Measurements from ENCODE around the gene CYFIP1. TPM values are rescaled to one million over a fixed set of nuclear protein-coding genes. Genes with fewer than 3 reads are reported as not detected.

The CYFIP1 gene
- total RNA-seq, 1 donor from 2014 or later = 94.7 TPM

DNA sequence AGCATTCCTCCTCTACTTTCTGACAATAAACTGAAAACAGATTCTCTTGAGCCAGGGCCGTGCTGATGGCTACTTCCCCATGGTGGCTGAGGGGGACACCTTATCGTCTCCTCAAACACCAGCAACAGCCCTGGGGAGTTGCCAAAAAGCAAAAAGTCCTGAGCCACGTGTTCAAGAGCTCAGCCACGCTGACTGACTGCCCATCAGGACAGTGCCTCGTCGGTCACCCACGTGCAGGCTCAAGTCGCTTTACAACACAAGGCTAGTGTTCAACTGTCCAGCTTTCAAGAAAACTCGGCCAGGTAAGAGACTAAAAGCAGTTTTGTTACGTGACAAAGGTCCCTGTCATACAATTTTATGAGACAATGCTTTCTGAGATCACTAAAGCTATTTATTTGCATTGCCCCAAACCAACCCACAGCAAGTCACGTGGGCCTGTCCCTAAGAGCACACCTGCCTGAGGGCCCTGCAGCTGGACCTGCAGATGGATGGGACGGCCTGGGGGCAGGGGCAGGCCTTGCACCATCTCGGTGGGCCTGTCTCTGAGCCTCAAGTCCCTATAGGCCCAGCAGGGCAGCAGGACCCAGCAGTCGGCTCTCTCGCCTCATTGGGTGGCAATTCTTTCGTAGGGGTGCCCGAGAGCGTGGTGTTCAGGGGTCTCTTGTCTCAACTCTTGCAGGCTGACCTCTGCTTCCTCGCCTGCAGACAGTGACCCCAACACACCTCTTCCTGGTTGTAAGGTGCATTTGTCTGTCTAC is 99.0 kb downstream of the CYFIP1 start:
- TF ChIP-seq, protein P1, sequence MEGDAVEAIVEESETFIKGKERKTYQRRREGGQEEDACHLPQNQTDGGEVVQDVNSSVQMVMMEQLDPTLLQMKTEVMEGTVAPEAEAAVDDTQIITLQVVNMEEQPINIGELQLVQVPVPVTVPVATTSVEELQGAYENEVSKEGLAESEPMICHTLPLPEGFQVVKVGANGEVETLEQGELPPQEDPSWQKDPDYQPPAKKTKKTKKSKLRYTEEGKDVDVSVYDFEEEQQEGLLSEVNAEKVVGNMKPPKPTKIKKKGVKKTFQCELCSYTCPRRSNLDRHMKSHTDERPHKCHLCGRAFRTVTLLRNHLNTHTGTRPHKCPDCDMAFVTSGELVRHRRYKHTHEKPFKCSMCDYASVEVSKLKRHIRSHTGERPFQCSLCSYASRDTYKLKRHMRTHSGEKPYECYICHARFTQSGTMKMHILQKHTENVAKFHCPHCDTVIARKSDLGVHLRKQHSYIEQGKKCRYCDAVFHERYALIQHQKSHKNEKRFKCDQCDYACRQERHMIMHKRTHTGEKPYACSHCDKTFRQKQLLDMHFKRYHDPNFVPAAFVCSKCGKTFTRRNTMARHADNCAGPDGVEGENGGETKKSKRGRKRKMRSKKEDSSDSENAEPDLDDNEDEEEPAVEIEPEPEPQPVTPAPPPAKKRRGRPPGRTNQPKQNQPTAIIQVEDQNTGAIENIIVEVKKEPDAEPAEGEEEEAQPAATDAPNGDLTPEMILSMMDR (IDR thresholded peaks at IDR 0.05) = no peak
- Histone ChIP-seq H3K36me3 (peaks cover 60 to 70% of the 10 kb centered on the region in 2 donors), H3K27ac (no peak overlapping the region), H3K9me3 (no peaks in the 10 kb centered on the region), H3K4me1 (no peaks in the 10 kb centered on the region), H3K4me3 (no peak overlapping the region), H3K27me3 (no peaks in the 10 kb centered on the region)
- DNase-seq (ENCODE audit: low spot score in 2 of 2) = no peak
- intact Hi-C loops (cut with DNase I) = no loop called here

DNA sequence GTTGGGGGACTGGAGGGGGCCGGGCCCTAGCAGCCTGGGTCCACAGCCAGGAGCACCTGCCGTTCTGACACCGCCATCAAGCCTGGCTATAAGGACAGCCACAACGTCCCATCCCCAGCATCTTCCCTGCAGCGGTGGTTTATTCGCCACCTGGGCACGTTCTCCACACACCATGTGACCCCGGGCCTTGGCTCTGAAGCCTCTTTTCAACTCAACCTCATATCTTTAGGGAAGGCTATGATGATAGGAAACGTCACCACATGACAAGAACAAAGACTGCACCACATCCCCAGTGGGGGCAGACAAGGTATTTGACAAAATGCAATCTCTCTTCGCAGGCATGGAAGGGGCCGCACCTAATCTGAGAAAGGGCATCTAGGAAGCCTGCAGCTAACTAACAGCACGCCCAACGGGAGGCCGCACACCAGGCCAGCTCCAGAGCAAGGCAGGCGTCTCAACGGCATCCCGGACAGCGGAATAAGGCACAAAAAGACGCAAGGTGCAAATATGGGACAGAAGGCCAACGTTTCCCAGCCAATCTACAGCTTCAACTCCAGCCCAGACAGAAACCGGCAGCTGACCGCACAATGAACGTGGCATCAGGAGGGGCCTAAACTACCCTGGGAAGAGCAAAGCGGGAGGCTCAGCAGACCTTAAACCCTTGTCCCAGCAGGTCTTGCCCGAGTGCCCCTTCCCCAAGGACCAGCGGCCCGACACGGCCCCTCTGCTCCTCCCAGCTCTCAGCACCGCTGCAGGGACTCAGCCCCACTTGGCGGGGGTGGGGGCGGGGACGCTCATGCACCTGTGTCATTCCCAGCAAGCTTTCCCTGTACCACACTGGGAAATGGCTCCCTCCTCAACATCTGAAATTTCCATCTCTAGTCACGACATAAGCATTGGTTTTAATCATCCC is 99.8 kb downstream of the CYFIP1 start:
- intact Hi-C loops (cut with DNase I) = no loop called here
- H3K27me3 ChIP-seq = no peaks in the 10 kb centered on the region
- no peak overlapping the region for H3K27ac ChIP-seq
- TF ChIP-seq, protein P1 (IDR thresholded peaks at IDR 0.05) = no peak
- H3K36me3 ChIP-seq = peaks cover 69 to 76% of the 10 kb centered on the region in 2 donors
- no peaks in the 10 kb centered on the region for H3K4me1 ChIP-seq
- H3K9me3 ChIP-seq = no peaks in the 10 kb centered on the region
- DNase-seq (ENCODE audit: low spot score in 2 of 2) = no peak
- no peak overlapping the region for H3K4me3 ChIP-seq

DNA sequence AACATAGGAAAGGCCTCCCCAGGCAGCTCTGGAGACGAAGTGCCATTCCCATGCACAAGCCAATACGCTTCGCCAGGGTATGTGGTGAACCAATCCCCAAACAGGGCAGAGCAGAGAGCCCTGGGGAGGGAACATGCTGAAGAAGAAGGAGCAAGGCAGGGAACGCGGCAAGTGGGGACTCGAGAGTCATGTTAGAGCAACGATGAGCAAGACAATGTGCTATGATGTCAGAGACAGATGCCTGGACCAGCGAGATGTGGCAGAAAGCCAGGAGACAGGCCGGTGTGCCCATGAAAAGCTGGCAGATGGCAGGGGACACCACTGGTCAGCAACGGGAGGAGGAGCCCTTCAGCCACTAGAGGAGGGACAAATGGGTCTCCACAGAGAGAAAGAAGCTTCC is 102.1 kb downstream of the CYFIP1 start:
- H3K27ac ChIP-seq = no peak overlapping the region
- intact Hi-C loops (cut with DNase I) = no loop called here
- no peaks in the 10 kb centered on the region for H3K9me3 ChIP-seq
- H3K4me3 ChIP-seq = no peak overlapping the region
- TF ChIP-seq, protein P1 (IDR thresholded peaks at IDR 0.05) = no peak
- no peak for DNase-seq (ENCODE audit: low spot score in 2 of 2)
- peaks cover 89 to 95% of the 10 kb centered on the region in 2 donors for H3K36me3 ChIP-seq
- H3K4me1 ChIP-seq = no peaks in the 10 kb centered on the region
- H3K27me3 ChIP-seq = no peaks in the 10 kb centered on the region

DNA sequence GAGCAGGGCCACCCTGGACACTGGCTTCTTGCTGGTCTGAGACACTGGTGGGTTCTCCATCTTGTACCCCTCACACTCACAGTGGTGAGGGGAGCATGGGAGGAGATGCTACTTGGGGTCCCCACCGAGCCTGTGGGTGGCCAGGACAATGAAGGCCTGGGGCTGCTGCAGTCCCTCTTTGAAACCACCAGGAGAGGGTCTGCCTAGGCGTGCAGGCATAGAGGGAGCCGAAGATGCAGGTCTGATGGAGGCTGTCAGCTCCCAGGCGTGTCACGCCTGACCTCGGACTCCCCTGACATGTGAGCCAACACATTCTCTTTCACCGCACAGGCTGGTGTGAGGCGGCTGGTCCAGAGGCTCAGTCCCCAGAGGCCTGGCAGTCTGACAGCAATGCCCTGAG is 102.6 kb downstream of the CYFIP1 start:
- TF ChIP-seq, protein P1 (IDR thresholded peaks at IDR 0.05) = no peak
- Histone ChIP-seq H3K36me3 (peaks cover 89 to 95% of the 10 kb centered on the region in 2 donors), H3K27me3 (no peaks in the 10 kb centered on the region), H3K27ac (no peak overlapping the region), H3K4me3 (no peak overlapping the region), H3K4me1 (no peaks in the 10 kb centered on the region), H3K9me3 (no peaks in the 10 kb centered on the region)
- DNase-seq (ENCODE audit: low spot score in 2 of 2) = no peak
- intact Hi-C loops (cut with DNase I) = no loop called here

DNA sequence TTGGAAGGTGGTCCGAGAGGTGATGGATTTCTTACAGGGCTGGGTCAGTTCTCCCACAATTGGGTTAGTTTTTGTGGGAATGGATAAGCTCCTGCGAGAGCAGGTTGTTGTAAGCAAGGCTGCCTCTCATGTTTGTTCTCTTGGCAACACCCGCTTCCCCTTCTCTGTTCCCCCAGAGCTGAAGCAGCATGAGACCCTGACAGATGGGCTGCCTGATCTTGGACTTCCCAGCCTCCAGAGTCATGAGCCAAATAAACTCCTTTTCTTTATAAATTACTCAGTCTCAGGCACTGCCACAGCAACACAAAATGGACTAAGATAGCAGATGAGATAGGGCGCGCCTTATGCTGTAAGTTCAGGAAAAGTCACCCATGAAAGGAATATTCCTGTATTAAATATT is 103.1 kb downstream of the CYFIP1 start:
- H3K9me3 ChIP-seq = no peaks in the 10 kb centered on the region
- intact Hi-C loops (cut with DNase I) = no loop called here
- H3K4me1 ChIP-seq = no peaks in the 10 kb centered on the region
- no peak for DNase-seq (ENCODE audit: low spot score in 2 of 2)
- TF ChIP-seq, protein P1 (IDR thresholded peaks at IDR 0.05) = no peak
- peaks cover 89 to 95% of the 10 kb centered on the region in 2 donors for H3K36me3 ChIP-seq
- H3K27me3 ChIP-seq = no peaks in the 10 kb centered on the region
- no peak overlapping the region for H3K4me3 ChIP-seq
- no peak overlapping the region for H3K27ac ChIP-seq

Measured in ascending aorta (tissue), 2 donors.